NB4 (cell line): ENCODE results near the gene MAST4.

Experiments
- CTCF ChIP-seq: IDR thresholded peaks from one replicate; pipeline ENCODE4 v1.5.1; 2012; ENCODE audit warnings: low read depth, low read length
- MAX ChIP-seq: IDR thresholded peaks from 2 replicates; pipeline ENCODE4 v1.6.1; 2011; ENCODE audit warnings: low read depth, low read length
- MYC ChIP-seq: IDR thresholded peaks from 2 replicates; pipeline ENCODE4 v1.6.1; 2011; ENCODE audit warnings: low read depth, low read length
- POLR2A ChIP-seq: IDR thresholded peaks from 2 replicates; pipeline ENCODE4 v1.6.1; 2011; ENCODE audit warnings: mild to moderate bottlenecking; ENCODE audit not compliant: insufficient read length; ENCODE audit errors: extremely low read depth

GRCh38 chr5:66807743-66808142 is 211.6 kb downstream of the MAST4 start:
- TF ChIP-seq CTCF (no peak), POLR2A (no peak), MYC (no peak), MAX (no peak)
